Gastrocnemius medialis (tissue), 4 donors: ENCODE measurements around the gene CCBE1.

Experiments
- POLR2A ChIP-seq, 2 donors: fragments of 450-650 bp; IDR thresholded peaks; one replicate each; pipeline ENCODE4 v1.6.1; 2017; ENCODE audit warnings: antibody characterized with exemption in 2 of 2, mild to moderate bottlenecking in 2 of 2, moderate library complexity in 2 of 2
- TF ChIP-seq, protein P1 (sequence below), 5 experiments: fragments of 450-650 bp in 3 of 5; fragments of 200-600 bp in 2 of 5; sonication (generic) in 2 of 5; IDR thresholded peaks in 4 of 5; conservative IDR thresholded peaks in 1 of 5; 1 replicate in 4 of 5; 2 replicates in 1 of 5; pipeline ENCODE4 v1.5.1; 2016 to 2019; ENCODE audit warnings: antibody characterized with exemption in 5 of 5, mild to moderate bottlenecking in 3 of 5, moderate library complexity in 3 of 5

DNA sequence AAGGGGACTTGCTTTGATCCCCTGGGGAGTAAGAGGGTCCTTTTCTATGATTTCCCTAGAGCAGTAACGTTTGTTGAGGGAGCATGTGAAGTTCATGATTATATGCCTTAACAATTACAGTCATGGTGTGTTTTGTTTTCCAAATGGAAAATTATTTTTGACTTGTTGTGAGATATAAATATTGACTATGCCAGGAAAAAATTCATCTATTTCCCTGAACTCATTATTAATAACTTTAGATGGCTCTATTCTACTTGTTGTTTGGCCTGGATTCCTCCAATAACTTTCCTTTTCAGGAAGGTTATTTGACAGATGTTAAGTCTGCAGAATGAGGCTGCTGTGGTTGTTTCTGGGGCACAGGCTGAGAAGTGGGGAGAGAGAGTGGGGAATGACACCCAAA, 266.1 kb downstream of the CCBE1 start:
- TF ChIP-seq, protein P1, sequence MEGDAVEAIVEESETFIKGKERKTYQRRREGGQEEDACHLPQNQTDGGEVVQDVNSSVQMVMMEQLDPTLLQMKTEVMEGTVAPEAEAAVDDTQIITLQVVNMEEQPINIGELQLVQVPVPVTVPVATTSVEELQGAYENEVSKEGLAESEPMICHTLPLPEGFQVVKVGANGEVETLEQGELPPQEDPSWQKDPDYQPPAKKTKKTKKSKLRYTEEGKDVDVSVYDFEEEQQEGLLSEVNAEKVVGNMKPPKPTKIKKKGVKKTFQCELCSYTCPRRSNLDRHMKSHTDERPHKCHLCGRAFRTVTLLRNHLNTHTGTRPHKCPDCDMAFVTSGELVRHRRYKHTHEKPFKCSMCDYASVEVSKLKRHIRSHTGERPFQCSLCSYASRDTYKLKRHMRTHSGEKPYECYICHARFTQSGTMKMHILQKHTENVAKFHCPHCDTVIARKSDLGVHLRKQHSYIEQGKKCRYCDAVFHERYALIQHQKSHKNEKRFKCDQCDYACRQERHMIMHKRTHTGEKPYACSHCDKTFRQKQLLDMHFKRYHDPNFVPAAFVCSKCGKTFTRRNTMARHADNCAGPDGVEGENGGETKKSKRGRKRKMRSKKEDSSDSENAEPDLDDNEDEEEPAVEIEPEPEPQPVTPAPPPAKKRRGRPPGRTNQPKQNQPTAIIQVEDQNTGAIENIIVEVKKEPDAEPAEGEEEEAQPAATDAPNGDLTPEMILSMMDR (IDR thresholded peaks at IDR 0.05 in 4 of 5, conservative IDR thresholded peaks at IDR 0.05 in 1 of 5): no peak
- TF ChIP-seq POLR2A (IDR thresholded peaks at IDR 0.05): no peak
